GM12878 (cell line): ENCODE data around the gene SCN7A. TPM values are rescaled to one million over a fixed set of nuclear protein-coding genes. Genes with fewer than 3 reads are reported as not detected.

Source experiments
- ATAC-seq: fragments of 200-7000 bp; cut with Tn5 transposase; 3 replicates; pipeline ENCODE4 v1.9.1; 2020; ENCODE audit warnings: mild to moderate bottlenecking, moderate library complexity
- BruUV-seq: library from RNA; stranded (reverse); fragments of 400-500 nt; replicated peaks from 2 replicates; lab custom pipeline; 2021; lab: Mats Ljungman, UMichigan
- CTCF ChIA-PET: fragments of 300-600 bp; sonication (Branson Sonifier 250); formaldehyde crosslinking; extraction: SDS; loops from one replicate; lab custom pipeline; 2021; ENCODE audit warnings: inconsistent platforms; lab: Yijun Ruan, JAX
- POLR2A ChIA-PET: fragments of 350-600 bp; formaldehyde crosslinking; extraction: SDS; loops from one replicate; lab custom pipeline; 2021; ENCODE audit warnings: inconsistent platforms; lab: Charles Lee
- RAD21 ChIA-PET: fragments of 300-600 bp; sonication (Branson Sonifier 250); formaldehyde crosslinking; loops from one replicate; lab custom pipeline; 2023; ENCODE audit warnings: antibody characterized with exemption; ENCODE audit not compliant: unreplicated experiment; lab: Charles Lee
- SMC1A ChIA-PET: fragments of 300-600 bp; sonication (Branson Sonifier 250); formaldehyde crosslinking; loops from one replicate; lab custom pipeline; 2023; ENCODE audit not compliant: unreplicated experiment, uncharacterized antibody; lab: Charles Lee
- DNase-seq: peaks from one replicate; pipeline ENCODE4 v3.0.0-alpha.2; 2011; ENCODE audit warnings: low read depth, low spot score
- FAIRE-seq: peaks from 3 replicates; lab custom pipeline; 2011; peaks lifted over from hg19 to GRCh38; lab: Jason Lieb, UNC
- H2AFZ ChIP-seq: 2 replicates; pipeline ENCODE4 v1.6.0; 2011; ENCODE audit warnings: low read depth, low read length, control low read depth; ENCODE audit not compliant: control insufficient read depth
- H3K27ac ChIP-seq: 2 replicates; pipeline ENCODE4 v1.5.1; 2011; ENCODE audit warnings: control low read depth; ENCODE audit not compliant: control insufficient read depth, insufficient read depth
- H3K27me3 ChIP-seq, 2 experiments: replicated peaks in 1 of 2; 2 replicates each; pipeline versions ENCODE4 v1.6.0 to v1.6.1; 2011; ENCODE audit warnings: low read length in 1 of 2; ENCODE audit not compliant: control insufficient read depth in 2 of 2, insufficient read depth in 2 of 2
- H3K36me3 ChIP-seq, 2 experiments: 2 replicates each; pipeline ENCODE4 v1.5.1; 2011; ENCODE audit warnings: low read length in 1 of 2; ENCODE audit not compliant: control insufficient read depth in 2 of 2, insufficient read depth in 2 of 2
- H3K4me1 ChIP-seq: 2 replicates; pipeline ENCODE4 v1.6.1; 2011; ENCODE audit warnings: mild to moderate bottlenecking, low read length, moderate library complexity, mixed read lengths; ENCODE audit not compliant: control insufficient read depth, insufficient read depth
- H3K4me2 ChIP-seq: 2 replicates; pipeline ENCODE4 v1.6.0; 2011; ENCODE audit warnings: control low read depth; ENCODE audit not compliant: control insufficient read depth, insufficient read depth
- H3K4me3 ChIP-seq: fragments of 200-600 bp; sonication (generic); 2 replicates; pipeline ENCODE4 v1.5.1; 2016
- H3K79me2 ChIP-seq: 2 replicates; pipeline ENCODE4 v1.6.0; 2011; ENCODE audit warnings: low read length; ENCODE audit not compliant: control insufficient read depth, insufficient read depth
- H3K9ac ChIP-seq: 2 replicates; pipeline ENCODE4 v1.8.0; 2011; ENCODE audit warnings: low read length, control low read depth, mixed read lengths; ENCODE audit not compliant: control insufficient read depth, insufficient read depth
- H3K9me3 ChIP-seq: replicated peaks from 3 replicates; pipeline ENCODE4 v1.5.1; 2011; ENCODE audit warnings: mild to moderate bottlenecking, low read length; ENCODE audit not compliant: control insufficient read depth, insufficient read depth
- H4K20me1 ChIP-seq: 2 replicates; pipeline ENCODE4 v1.6.0; 2011; ENCODE audit not compliant: control insufficient read depth, insufficient read depth
- CHD1 ChIP-seq: IDR thresholded peaks from 2 replicates; pipeline ENCODE4 v1.6.1; 2012; ENCODE audit warnings: low read depth, low read length, improper control_type of control experiment
- CHD2 ChIP-seq: IDR thresholded peaks from 2 replicates; pipeline ENCODE4 v1.6.1; 2011; ENCODE audit warnings: low read depth, low read length, improper control_type of control experiment, borderline replicate concordance
- EED ChIP-seq: sonication (generic); IDR thresholded peaks from 2 replicates; pipeline ENCODE4 v1.6.1; 2016; ENCODE audit warnings: antibody characterized with exemption, low read depth
- ESRRA ChIP-seq: IDR thresholded peaks from 2 replicates; pipeline ENCODE4 v1.6.1; 2012; ENCODE audit warnings: mild to moderate bottlenecking, low read length, improper control_type of control experiment
- FOS ChIP-seq: IDR thresholded peaks from 3 replicates; pipeline ENCODE4 v1.6.1; 2011; ENCODE audit warnings: borderline replicate concordance; ENCODE audit not compliant: insufficient read length; ENCODE audit errors: extremely low read depth
- HDGF ChIP-seq: fragments of 450-650 bp; IDR thresholded peaks from 2 replicates; pipeline ENCODE4 v1.6.1; 2016; ENCODE audit warnings: antibody characterized with exemption
- IKZF2 ChIP-seq, 2 experiments: fragments of 450-650 bp; IDR thresholded peaks; 2 replicates each; pipeline ENCODE4 v1.6.1; 2017; ENCODE audit warnings: mild to moderate bottlenecking in 2 of 2, moderate library complexity in 2 of 2
- JUND ChIP-seq: IDR thresholded peaks from 2 replicates; pipeline ENCODE4 v1.6.1; 2012; ENCODE audit warnings: low read depth, mild to moderate bottlenecking, low read length, improper control_type of control experiment, moderate library complexity
- KDM1A ChIP-seq: fragments of 200-600 bp; sonication (generic); IDR thresholded peaks from 2 replicates; pipeline ENCODE4 v1.6.1; 2016; ENCODE audit warnings: borderline replicate concordance
- MEF2A ChIP-seq: IDR thresholded peaks from 2 replicates; pipeline ENCODE4 v1.6.1; 2011; ENCODE audit warnings: low read depth, mild to moderate bottlenecking, low read length, moderate library complexity; ENCODE audit not compliant: insufficient read depth
- NFYA ChIP-seq: IDR thresholded peaks from 2 replicates; pipeline ENCODE4 v1.6.1; 2011; ENCODE audit warnings: low read depth, mild to moderate bottlenecking, low read length, improper control_type of control experiment, borderline replicate concordance
- NR2C2 ChIP-seq: IDR thresholded peaks from 2 replicates; pipeline ENCODE4 v1.6.1; 2011; ENCODE audit warnings: borderline replicate concordance, low read depth; ENCODE audit not compliant: control insufficient read depth, insufficient read length
- PKNOX1 ChIP-seq: fragments of 450-650 bp; IDR thresholded peaks from 2 replicates; pipeline ENCODE4 v1.6.1; 2016; ENCODE audit warnings: mild to moderate bottlenecking
- PRDM15 ChIP-seq: fragments of 450-650 bp; formaldehyde crosslinking; IDR thresholded peaks from 2 replicates; pipeline ENCODE4 v1.4.0; 2020; ENCODE audit warnings: mild to moderate bottlenecking, moderate library complexity
- RB1 ChIP-seq: fragments of 450-650 bp; formaldehyde crosslinking; IDR thresholded peaks from 2 replicates; pipeline ENCODE4 v1.6.1; 2017; ENCODE audit warnings: mild to moderate bottlenecking, borderline replicate concordance
- RFX5 ChIP-seq: IDR thresholded peaks from 2 replicates; pipeline ENCODE4 v1.6.1; 2011; ENCODE audit warnings: low read depth, low read length, improper control_type of control experiment
- RUNX3 ChIP-seq: IDR thresholded peaks from 2 replicates; pipeline ENCODE4 v1.6.1; 2012; ENCODE audit warnings: low read length, inconsistent platforms
- SREBF1 ChIP-seq: IDR thresholded peaks from 2 replicates; pipeline ENCODE4 v1.6.1; 2012; ENCODE audit warnings: mild to moderate bottlenecking, low read length
- YY1 ChIP-seq: IDR thresholded peaks from 2 replicates; pipeline ENCODE4 v1.6.1; 2011; ENCODE audit warnings: low read depth, mild to moderate bottlenecking, low read length
- WGBS: methylation state at CpG from one replicate; pipeline ENCODE4 v1.1.6; 2016; ENCODE audit warnings: low lambda C conversion rate; ENCODE audit not compliant: insufficient replicate concordance, insufficient coverage; ENCODE audit errors: missing lambda C conversion rate; 5-methylcytosine and 5-hydroxymethylcytosine counted together
- in situ Hi-C: fragments of 300-500 bp; cut with MboI; formaldehyde crosslinking; loops from 9 replicates; pipeline ENCODE4 v1.14.3; 2018; ENCODE audit warnings: mixed read lengths
- intact Hi-C: fragments of 100-400 bp; cut with micrococcal nuclease; formaldehyde crosslinking; loops from one replicate; pipeline ENCODE4 v1.14.2; 2022; ENCODE audit not compliant: unreplicated experiment
- polyA plus RNA-seq, 11 experiments: library from polyadenylated mRNA; depleted of rRNA in 4 of 11; unstranded in 6 of 11; stranded (reverse) in 5 of 11; fragments of >200 nt; fragmentation: Nextera tagmentation in 4 of 11; fragmentation: Illumina TruSeq in 1 of 11; extraction: Ambion mirVana in 4 of 11; extraction: Trizol in 1 of 11; gene quantifications; 1 replicate in 1 of 11; 2 replicates in 10 of 11; pipeline versions ENCODE4 v1.2.1 to v1.2.3, GENCODE V29; 2011 to 2016; ENCODE audit warnings: inconsistent platforms in 2 of 11, missing spikeins in 2 of 11, low read depth in 1 of 11
- total RNA-seq, 4 experiments: library from RNA; depleted of rRNA in 3 of 4; stranded (reverse); fragments of >200 nt in 3 of 4; fragmentation: Illumina TruSeq in 1 of 4; extraction: Trizol in 1 of 4; gene quantifications; 2 replicates each; pipeline versions ENCODE4 v1.2.1 to v1.2.3, GENCODE V29; 2013 to 2021
- TF ChIP-seq, protein P1 (sequence below): fragments of 450-650 bp; IDR thresholded peaks from 2 replicates; pipeline ENCODE4 v1.6.1; 2016; ENCODE audit warnings: mild to moderate bottlenecking

SCN7A gene
- total and polyA plus RNA-seq, 10 of the 15 experiments (the other 5 are each of a cell fraction or from before 2014, with no cell fraction given), result 0.05 TPM; not detected in 9

DNA sequence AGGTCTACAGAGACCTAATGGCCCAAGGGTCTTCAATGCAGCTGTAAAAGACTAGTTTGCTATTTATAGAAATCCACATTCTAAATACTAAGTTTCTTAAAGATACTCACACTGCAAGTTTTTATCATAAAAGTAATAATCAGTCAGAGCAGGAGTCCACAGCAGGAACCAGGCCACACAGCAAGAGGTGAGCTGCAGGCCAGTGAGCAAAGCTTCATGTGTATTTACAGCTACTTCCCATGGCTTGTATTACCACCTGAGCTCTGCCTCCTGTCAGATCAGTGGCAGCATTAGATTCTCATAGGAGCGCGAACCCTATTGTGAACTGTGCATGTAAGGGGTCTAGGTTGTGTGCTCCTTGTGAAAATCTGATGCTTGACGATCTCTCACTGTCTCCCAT lies 111.6 kb downstream of the SCN7A start:
- no peaks in the 10 kb centered on the region for H3K79me2 ChIP-seq
- ChIA-PET POLR2A (no interaction called here), SMC1A (no interaction called here), CTCF (interaction anchor here (1.6 kb wide), 1 partner anchor 22 kb away, joined by 6 read pairs; no protein-coding TSS in a partner anchor), RAD21 (no interaction called here)
- in situ Hi-C loops, result no loop called here
- no peak overlapping the region for H3K9ac ChIP-seq
- H4K20me1 ChIP-seq, result no peaks in the 10 kb centered on the region
- no peaks in the 10 kb centered on the region; a peak in 1 of 4 replicates for H3K27me3 ChIP-seq
- H3K27ac ChIP-seq, result no peak overlapping the region
- intact Hi-C loops, result no loop called here
- FAIRE-seq (no peak), ATAC-seq (no peak), DNase-seq (no peak)
- H3K9me3 ChIP-seq, result no peaks in the 10 kb centered on the region
- no peaks in the 10 kb centered on the region for H3K4me1 ChIP-seq
- no peaks in the 10 kb centered on the region for H3K36me3 ChIP-seq
- 60% methylated on average over 3 of the region's 3 CpGs for WGBS
- no TSS peak for BruUV-seq
- TF ChIP-seq RB1, result no peak
- no peak for TF ChIP-seq PRDM15 (CRISPR knock-in tag)
- no peak for TF ChIP-seq MEF2A
- TF ChIP-seq ESRRA, result no peak
- no peak for TF ChIP-seq CHD1
- no peak for TF ChIP-seq SREBF1
- no peak for TF ChIP-seq JUND
- TF ChIP-seq, protein P1, sequence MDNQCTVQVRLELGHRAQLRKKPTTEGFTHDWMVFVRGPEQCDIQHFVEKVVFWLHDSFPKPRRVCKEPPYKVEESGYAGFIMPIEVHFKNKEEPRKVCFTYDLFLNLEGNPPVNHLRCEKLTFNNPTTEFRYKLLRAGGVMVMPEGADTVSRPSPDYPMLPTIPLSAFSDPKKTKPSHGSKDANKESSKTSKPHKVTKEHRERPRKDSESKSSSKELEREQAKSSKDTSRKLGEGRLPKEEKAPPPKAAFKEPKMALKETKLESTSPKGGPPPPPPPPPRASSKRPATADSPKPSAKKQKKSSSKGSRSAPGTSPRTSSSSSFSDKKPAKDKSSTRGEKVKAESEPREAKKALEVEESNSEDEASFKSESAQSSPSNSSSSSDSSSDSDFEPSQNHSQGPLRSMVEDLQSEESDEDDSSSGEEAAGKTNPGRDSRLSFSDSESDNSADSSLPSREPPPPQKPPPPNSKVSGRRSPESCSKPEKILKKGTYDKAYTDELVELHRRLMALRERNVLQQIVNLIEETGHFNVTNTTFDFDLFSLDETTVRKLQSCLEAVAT, result no peak
- TF ChIP-seq IKZF2 (IDR thresholded peaks at IDR 0.05), result no peak
- TF ChIP-seq KDM1A, result no peak
- no peak for TF ChIP-seq EED
- no peak for TF ChIP-seq NFYA
- TF ChIP-seq HDGF, result no peak
- TF ChIP-seq NR2C2, result no peak
- TF ChIP-seq RUNX3, result no peak
- no peak for TF ChIP-seq PKNOX1
- TF ChIP-seq FOS, result no peak
- no peak for TF ChIP-seq RFX5
- TF ChIP-seq YY1, result no peak
- no peak for TF ChIP-seq CHD2
- H3K4me3 ChIP-seq, result no peak overlapping the region
- no peak overlapping the region for H2AFZ ChIP-seq
- H3K4me2 ChIP-seq, result no peak overlapping the region
